A549 (cell line): ENCODE measurements around the gene PAPSS2. TPM values are rescaled to one million over a fixed set of nuclear protein-coding genes. Genes with fewer than 3 reads are reported as not detected.
"Not testable (repeated sequence)": the region's sequence is repeated elsewhere in the genome, so short reads cannot be mapped to it uniquely, and the experiment has no call there.

Experiments
- ATAC-seq, 2 experiments: fragments of 200-7000 bp in 1 of 2; fragments of >200 bp in 1 of 2; cut with Nextera tagmentation in 1 of 2; cut with Tn5 transposase in 1 of 2; 3 replicates each; pipeline versions ENCODE4 v1.8.0 to v1.9.1; 2018 to 2020; ENCODE audit warnings: mild to moderate bottlenecking in 1 of 2, moderate library complexity in 1 of 2
- CTCF ChIA-PET: fragments of 300-600 bp; sonication (Branson Sonifier 250); formaldehyde crosslinking; extraction: SDS; loops from one replicate; lab custom pipeline; 2021; ENCODE audit warnings: antibody characterized with exemption, inconsistent platforms; lab: Yijun Ruan, JAX
- POLR2A ChIA-PET: fragments of 350-600 bp; formaldehyde crosslinking; extraction: SDS; loops from one replicate; lab custom pipeline; 2021; ENCODE audit warnings: antibody characterized with exemption, inconsistent platforms; lab: Yijun Ruan, JAX
- DNase-seq, 2 experiments: peaks; one replicate each; pipeline versions ENCODE4 v3.0.0 to v3.0.0-alpha.2; 2011 to 2016; ENCODE audit warnings: low read depth in 1 of 2, low spot score in 1 of 2
- FAIRE-seq: peaks from 2 replicates; lab custom pipeline; 2011; peaks lifted over from hg19 to GRCh38; lab: Jason Lieb, UNC
- H3K27ac ChIP-seq, 2 experiments: fragments of >200 bp; sonication (Bioruptor Twin); formaldehyde crosslinking; 3 replicates each; pipeline ENCODE4 v1.5.1; 2016 to 2017
- H3K4me1 ChIP-seq: fragments of >200 bp; sonication (Bioruptor Twin); formaldehyde crosslinking; 3 replicates; pipeline ENCODE4 v1.6.1; 2016
- H3K4me2 ChIP-seq: fragments of >200 bp; sonication (Bioruptor Twin); formaldehyde crosslinking; 3 replicates; pipeline ENCODE4 v1.6.1; 2016
- H3K4me3 ChIP-seq: fragments of >200 bp; sonication (Bioruptor Twin); formaldehyde crosslinking; 3 replicates; pipeline ENCODE4 v1.5.1; 2016
- H3K9me3 ChIP-seq: fragments of >200 bp; sonication (Bioruptor Twin); formaldehyde crosslinking; 3 replicates; pipeline ENCODE4 v1.6.1; 2016
- CBX2 ChIP-seq: fragments of 200-600 bp; sonication (generic); IDR thresholded peaks from 2 replicates; pipeline ENCODE4 v1.6.1; 2016; ENCODE audit warnings: low read depth, mild to moderate bottlenecking, borderline replicate concordance
- CEBPB ChIP-seq, 2 experiments: fragments of >200 bp in 1 of 2; sonication (Bioruptor Twin) in 1 of 2; formaldehyde crosslinking in 1 of 2; IDR thresholded peaks; 2 replicates each; pipeline ENCODE4 v1.6.1; 2012 to 2016
- EHMT2 ChIP-seq: fragments of 200-600 bp; sonication (generic); IDR thresholded peaks from 2 replicates; pipeline ENCODE4 v1.6.1; 2016; ENCODE audit warnings: antibody characterized with exemption, low read depth, mild to moderate bottlenecking, moderate library complexity
- EP300 ChIP-seq, 2 experiments: fragments of >200 bp; sonication (Bioruptor Twin); formaldehyde crosslinking; IDR thresholded peaks; 2 replicates in 1 of 2; 3 replicates in 1 of 2; pipeline ENCODE4 v1.6.1; 2016 to 2017
- ESRRA ChIP-seq: fragments of 150-350 bp; IDR thresholded peaks from 2 replicates; pipeline ENCODE4 v1.6.1; 2014; ENCODE audit warnings: mild to moderate bottlenecking, low read length, borderline replicate concordance
- FOXS1 ChIP-seq: fragments of 250-450 bp; sonication (Bioruptor Pico); IDR thresholded peaks from 2 replicates; pipeline ENCODE4 v1.5.0; 2020; ENCODE audit warnings: mild to moderate bottlenecking, moderate library complexity
- GATA3 ChIP-seq: IDR thresholded peaks from 2 replicates; pipeline ENCODE4 v1.6.1; 2012; ENCODE audit warnings: borderline replicate concordance
- HDAC2 ChIP-seq: fragments of 200-600 bp; sonication (generic); IDR thresholded peaks from 2 replicates; pipeline ENCODE4 v1.6.1; 2016
- HEYL ChIP-seq: fragments of 250-450 bp; sonication (Bioruptor Pico); IDR thresholded peaks from 2 replicates; pipeline ENCODE4 v1.8.0; 2021; ENCODE audit warnings: mild to moderate bottlenecking, moderate library complexity
- HOXB5 ChIP-seq: fragments of 250-450 bp; sonication (Bioruptor Pico); IDR thresholded peaks from 2 replicates; pipeline ENCODE4 v1.5.0; 2020; ENCODE audit warnings: mild to moderate bottlenecking, moderate library complexity
- MAZ ChIP-seq: fragments of 150-350 bp; IDR thresholded peaks from 2 replicates; pipeline ENCODE4 v1.6.1; 2014; ENCODE audit warnings: antibody characterized with exemption, low read depth, low read length, borderline replicate concordance
- NFE2L2 ChIP-seq: fragments of 150-350 bp; conservative IDR thresholded peaks from 2 replicates; pipeline ENCODE4 v1.6.1; 2014; ENCODE audit warnings: low read length
- NR3C1 ChIP-seq: fragments of >200 bp; sonication (Bioruptor Twin); formaldehyde crosslinking; IDR thresholded peaks from 3 replicates; pipeline ENCODE4 v1.6.1; 2017
- PHF8 ChIP-seq: fragments of 200-600 bp; sonication (generic); IDR thresholded peaks from 2 replicates; pipeline ENCODE4 v1.6.1; 2016; ENCODE audit warnings: low read depth, mild to moderate bottlenecking, antibody characterized with exemption, moderate library complexity, borderline replicate concordance
- RNF2 ChIP-seq: fragments of 200-600 bp; sonication (generic); IDR thresholded peaks from 2 replicates; pipeline ENCODE4 v1.6.1; 2016; ENCODE audit warnings: low read depth, mild to moderate bottlenecking, antibody characterized with exemption, moderate library complexity, borderline replicate concordance
- SREBF2 ChIP-seq: fragments of 450-650 bp; IDR thresholded peaks from 2 replicates; pipeline ENCODE4 v1.6.1; 2014; ENCODE audit warnings: mild to moderate bottlenecking, moderate library complexity
- ZFP36 ChIP-seq: fragments of 450-650 bp; IDR thresholded peaks from 2 replicates; pipeline ENCODE4 v1.6.1; 2014; ENCODE audit warnings: borderline replicate concordance; ENCODE audit not compliant: partially characterized antibody
- WGBS: methylation state at CpG from one replicate; pipeline ENCODE4 v1.1.6; 2017; ENCODE audit errors: missing lambda C conversion rate; 5-methylcytosine and 5-hydroxymethylcytosine counted together
- polyA plus RNA-seq, 4 experiments: library from polyadenylated mRNA; depleted of rRNA in 3 of 4; stranded (reverse); fragments of >200 nt; fragmentation: RNase III in 1 of 4; extraction: RNeasy Plus Mini Kit Qiagen cat#74134 plus additional on column Dnase treatment in 1 of 4; gene quantifications; 2 replicates in 3 of 4; 3 replicates in 1 of 4; pipeline ENCODE4 v1.2.3, GENCODE V29; 2011 to 2017
- TF ChIP-seq, protein P1 (sequence below): fragments of 250-450 bp; sonication (Bioruptor Pico); IDR thresholded peaks from 2 replicates; pipeline ENCODE4 v1.5.0; 2021; ENCODE audit warnings: mild to moderate bottlenecking, moderate library complexity, borderline replicate concordance
- TF ChIP-seq, protein P2 (sequence below): fragments of >200 bp; sonication (Bioruptor Twin); formaldehyde crosslinking; IDR thresholded peaks from 2 replicates; pipeline ENCODE4 v1.6.1; 2016
- TF ChIP-seq, protein P3 (sequence below): fragments of >200 bp; sonication (Bioruptor Twin); formaldehyde crosslinking; IDR thresholded peaks from 3 replicates; pipeline ENCODE4 v1.6.1; 2016
- TF ChIP-seq, protein P4 (sequence below): fragments of 150-350 bp; IDR thresholded peaks from 2 replicates; pipeline ENCODE4 v1.6.1; 2014; ENCODE audit warnings: low read depth, mild to moderate bottlenecking, low read length

PAPSS2 gene
- polyA plus RNA-seq, 2 of the 4 experiments (the other 2 are of a cell fraction): 27.7 to 29.0 TPM

DNA sequence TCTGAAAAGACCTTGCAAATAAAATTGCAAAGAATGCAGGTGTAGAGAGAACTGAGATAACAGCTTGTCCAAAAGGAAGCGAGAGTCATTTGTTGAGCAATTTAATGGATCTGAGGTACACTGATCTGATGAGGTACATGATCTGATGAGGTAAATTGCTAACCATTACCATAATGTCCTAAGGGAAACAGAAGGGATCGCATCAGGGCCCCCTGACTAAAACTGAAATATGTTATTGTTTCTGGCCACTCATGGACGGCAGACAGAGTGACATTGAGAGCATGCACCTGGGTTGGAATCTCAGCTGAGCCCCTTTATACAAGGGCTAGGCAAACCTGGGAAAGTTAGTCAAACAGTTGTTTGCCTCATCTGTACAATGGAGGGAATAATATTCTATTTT, 15.8 kb upstream of the PAPSS2 start:
- ChIA-PET CTCF (interaction anchor here (0.9 to 3.3 kb wide), 2 partner anchors 11 to 16 kb away, joined by 3 to 8 read pairs; partner anchors contain the start of gene PAPSS2), POLR2A (interaction anchor here (0.6 kb wide), 1 partner anchor 30 kb away, joined by 3 read pairs; no protein-coding TSS in a partner anchor)
- no peak for DNase-seq
- FAIRE-seq: no peak
- TF ChIP-seq ZFP36: no peak
- TF ChIP-seq, protein P1, sequence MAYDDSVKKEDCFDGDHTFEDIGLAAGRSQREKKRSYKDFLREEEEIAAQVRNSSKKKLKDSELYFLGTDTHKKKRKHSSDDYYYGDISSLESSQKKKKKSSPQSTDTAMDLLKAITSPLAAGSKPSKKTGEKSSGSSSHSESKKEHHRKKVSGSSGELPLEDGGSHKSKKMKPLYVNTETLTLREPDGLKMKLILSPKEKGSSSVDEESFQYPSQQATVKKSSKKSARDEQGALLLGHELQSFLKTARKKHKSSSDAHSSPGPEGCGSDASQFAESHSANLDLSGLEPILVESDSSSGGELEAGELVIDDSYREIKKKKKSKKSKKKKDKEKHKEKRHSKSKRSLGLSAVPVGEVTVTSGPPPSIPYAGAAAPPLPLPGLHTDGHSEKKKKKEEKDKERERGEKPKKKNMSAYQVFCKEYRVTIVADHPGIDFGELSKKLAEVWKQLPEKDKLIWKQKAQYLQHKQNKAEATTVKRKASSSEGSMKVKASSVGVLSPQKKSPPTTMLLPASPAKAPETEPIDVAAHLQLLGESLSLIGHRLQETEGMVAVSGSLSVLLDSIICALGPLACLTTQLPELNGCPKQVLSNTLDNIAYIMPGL: no peak
- no peak overlapping the region for H3K27ac ChIP-seq
- H3K4me2 ChIP-seq: no peak overlapping the region
- no peak overlapping the region for H3K4me3 ChIP-seq
- no peak for ATAC-seq
- WGBS: 87% methylated on average over 3 of the region's 3 CpGs
- peaks cover 9% of the 10 kb centered on the region; the same call in 2 of the 3 replicates for H3K4me1 ChIP-seq
- peaks cover 4% of the 10 kb centered on the region; the same call in 2 of the 3 replicates for H3K9me3 ChIP-seq

DNA sequence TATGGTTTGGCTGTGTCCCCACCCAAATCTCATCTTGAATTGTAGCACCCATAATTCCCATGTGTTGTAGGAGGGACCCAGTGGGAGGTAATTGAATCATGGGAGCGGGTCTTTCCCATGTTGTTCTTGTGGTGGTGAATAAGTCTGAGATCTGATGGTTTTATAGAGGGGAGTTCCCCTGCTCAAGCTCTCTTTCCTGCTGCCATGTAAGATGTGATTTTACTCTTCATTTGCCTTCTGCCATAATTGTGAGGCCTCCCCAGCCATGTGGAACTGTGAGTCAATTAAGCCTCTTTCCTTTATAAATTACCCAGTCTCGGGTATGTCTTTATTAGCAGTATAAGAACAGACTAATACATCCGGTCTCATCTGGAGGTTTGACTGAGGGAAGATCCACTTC, 15.2 kb upstream of the PAPSS2 start:
- POLR2A ChIA-PET: not testable (repeated sequence)

DNA sequence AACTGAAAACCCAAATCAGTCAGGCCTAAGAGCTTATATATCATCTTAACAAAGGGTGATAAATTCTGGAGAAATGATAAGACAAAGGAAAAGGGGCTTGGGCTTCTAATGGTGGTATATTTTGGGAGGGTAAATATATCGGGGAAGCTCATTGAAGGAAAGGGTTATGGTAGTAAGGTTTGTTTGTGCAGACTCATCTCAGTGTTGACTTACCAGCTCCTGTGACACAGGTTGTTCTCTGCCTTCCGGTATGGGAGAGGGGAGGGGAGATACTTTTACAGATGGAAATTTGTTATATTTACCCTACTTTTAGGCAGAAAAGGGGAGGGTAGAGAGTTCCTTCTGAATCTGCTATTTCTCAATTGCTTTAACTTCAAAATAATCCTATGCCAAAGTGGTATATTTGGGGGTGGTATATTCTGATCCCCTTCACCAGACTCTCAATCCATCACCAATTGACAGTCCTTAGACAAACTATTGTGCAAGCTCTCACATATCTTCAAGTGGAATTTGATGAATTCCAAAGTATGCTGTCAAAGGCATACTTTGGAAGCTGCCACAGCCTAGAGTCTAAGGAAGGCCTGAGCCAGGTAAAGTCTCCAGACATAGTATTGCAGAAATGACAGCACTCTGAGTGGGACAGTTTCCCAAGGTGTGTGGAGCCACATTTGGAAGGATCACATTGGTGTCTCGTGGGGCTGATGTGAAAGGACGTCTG, 13.3 kb upstream of the PAPSS2 start:
- Histone ChIP-seq H3K4me2 (peak overlapping the region; percentile 33; the same call in 1 of the 3 replicates), H3K27ac (peak overlapping the region in 1 of 2 experiments; percentile 19; a peak in 1 of 6 replicates), H3K4me3 (no peak overlapping the region), H3K9me3 (peaks cover 4% of the 10 kb centered on the region; the same call in 2 of the 3 replicates), H3K4me1 (peaks cover 9% of the 10 kb centered on the region; the same call in 2 of the 3 replicates)
- 38% methylated on average over 4 of the region's 4 CpGs for WGBS
- DNase-seq (no peak), ATAC-seq (peak in 1 of 2 experiments; percentile 51; a peak in 3 of 6 replicates), FAIRE-seq (no peak)
- ChIA-PET CTCF (interaction anchor here (1.0 to 3.3 kb wide), 3 partner anchors 11 to 18 kb away, joined by 3 to 8 read pairs (median 4); partner anchors contain the start of gene PAPSS2), POLR2A (no interaction called here)
- peak in 1 of 2 experiments; percentile 79; a peak in 2 of 4 replicates for TF ChIP-seq CEBPB (IDR thresholded peaks at IDR 0.05)
- TF ChIP-seq NR3C1: no peak
- TF ChIP-seq, all 56 proteins: peak for 1

More for the DNA sequence above, 15.2 kb upstream of the PAPSS2 start:
- FAIRE-seq, H3K27ac ChIP-seq, ATAC-seq, H3K9me3 ChIP-seq, H3K4me1 ChIP-seq, H3K4me3 ChIP-seq, DNase-seq, H3K4me2 ChIP-seq: not testable (repeated sequence)
- WGBS: 90% methylated on average over 3 of the region's 3 CpGs
- CTCF ChIA-PET: interaction anchor here (0.9 to 3.3 kb wide), 2 partner anchors 11 to 15 kb away, joined by 3 to 8 read pairs; partner anchors contain the start of gene PAPSS2

DNA sequence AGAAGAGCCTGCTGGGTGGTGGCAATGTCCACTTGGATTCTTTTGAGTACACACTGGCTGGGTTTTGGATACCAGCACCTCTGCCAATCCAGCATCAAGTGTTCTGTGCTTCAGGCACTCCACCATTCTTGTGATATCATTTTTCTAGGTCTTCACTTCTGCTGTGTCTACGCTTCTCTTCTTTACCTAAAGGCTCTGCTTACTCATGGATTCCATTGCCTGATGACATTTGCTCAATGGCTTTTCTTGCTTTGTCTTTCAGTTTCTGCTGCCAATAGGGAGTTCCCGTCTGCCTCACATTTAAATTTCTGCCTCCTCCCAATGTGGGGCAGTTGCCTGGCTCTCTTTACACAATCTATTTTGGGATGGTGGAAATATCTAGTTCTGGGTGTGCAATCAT, 12.7 kb upstream of the PAPSS2 start:
- CTCF ChIA-PET: interaction anchor here (3.3 kb wide), 1 partner anchor 13 kb away, joined by 8 read pairs; the partner anchor contains the start of gene PAPSS2
- peak in 1 of 2 experiments; percentile 46; a peak in 3 of 6 replicates for ATAC-seq

More for the DNA sequence above, 12.7 kb upstream of the PAPSS2 start:
- Histone ChIP-seq H3K4me3 (no peak overlapping the region), H3K9me3 (peaks cover 4% of the 10 kb centered on the region; the same call in 2 of the 3 replicates), H3K4me1 (peaks cover 13% of the 10 kb centered on the region), H3K4me2 (peak overlapping the region; percentile 33; the same call in 1 of the 3 replicates), H3K27ac (peak overlapping the region in 1 of 2 experiments; percentile 19; a peak in 1 of 6 replicates)
- POLR2A ChIA-PET: no interaction called here
- DNase-seq (no peak), FAIRE-seq (no peak)
- TF ChIP-seq PHF8 (no peak), ESRRA (no peak), CEBPB (IDR thresholded peaks at IDR 0.05) (no peak), EP300 (IDR thresholded peaks at IDR 0.05) (no peak), HOXB5 (CRISPR knock-in tag) (no peak), CBX2 (no peak), GATA3 (no peak), SREBF2 (no peak), HEYL (CRISPR knock-in tag) (no peak), NFE2L2 (no peak), MAZ (no peak), HDAC2 (no peak), RNF2 (no peak), FOXS1 (CRISPR knock-in tag) (no peak), EHMT2 (no peak)
- TF ChIP-seq, protein P2, sequence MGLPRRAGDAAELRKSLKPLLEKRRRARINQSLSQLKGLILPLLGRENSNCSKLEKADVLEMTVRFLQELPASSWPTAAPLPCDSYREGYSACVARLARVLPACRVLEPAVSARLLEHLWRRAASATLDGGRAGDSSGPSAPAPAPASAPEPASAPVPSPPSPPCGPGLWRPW: no peak
- TF ChIP-seq, protein P3, sequence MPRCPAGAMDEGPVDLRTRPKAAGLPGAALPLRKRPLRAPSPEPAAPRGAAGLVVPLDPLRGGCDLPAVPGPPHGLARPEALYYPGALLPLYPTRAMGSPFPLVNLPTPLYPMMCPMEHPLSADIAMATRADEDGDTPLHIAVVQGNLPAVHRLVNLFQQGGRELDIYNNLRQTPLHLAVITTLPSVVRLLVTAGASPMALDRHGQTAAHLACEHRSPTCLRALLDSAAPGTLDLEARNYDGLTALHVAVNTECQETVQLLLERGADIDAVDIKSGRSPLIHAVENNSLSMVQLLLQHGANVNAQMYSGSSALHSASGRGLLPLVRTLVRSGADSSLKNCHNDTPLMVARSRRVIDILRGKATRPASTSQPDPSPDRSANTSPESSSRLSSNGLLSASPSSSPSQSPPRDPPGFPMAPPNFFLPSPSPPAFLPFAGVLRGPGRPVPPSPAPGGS: no peak
- TF ChIP-seq, protein P1: no peak
- TF ChIP-seq, protein P4, sequence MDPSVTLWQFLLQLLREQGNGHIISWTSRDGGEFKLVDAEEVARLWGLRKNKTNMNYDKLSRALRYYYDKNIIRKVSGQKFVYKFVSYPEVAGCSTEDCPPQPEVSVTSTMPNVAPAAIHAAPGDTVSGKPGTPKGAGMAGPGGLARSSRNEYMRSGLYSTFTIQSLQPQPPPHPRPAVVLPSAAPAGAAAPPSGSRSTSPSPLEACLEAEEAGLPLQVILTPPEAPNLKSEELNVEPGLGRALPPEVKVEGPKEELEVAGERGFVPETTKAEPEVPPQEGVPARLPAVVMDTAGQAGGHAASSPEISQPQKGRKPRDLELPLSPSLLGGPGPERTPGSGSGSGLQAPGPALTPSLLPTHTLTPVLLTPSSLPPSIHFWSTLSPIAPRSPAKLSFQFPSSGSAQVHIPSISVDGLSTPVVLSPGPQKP: no peak
- 52% methylated on average over 2 of the region's 2 CpGs for WGBS
